HG03457 (cell line): ENCODE measurements around the gene CDKN2B-AS1.

Source experiments
- ATAC-seq: cut with Tn5 transposase; IDR thresholded peaks from one replicate; pipeline ENCODE4 v1.9.1; 2021; ENCODE audit warnings: moderate number of reproducible peaks; ENCODE audit not compliant: unreplicated experiment

CDKN2B-AS1 gene

GRCh38 chr9:22079873-22080341 lies 85.3 kb downstream of the CDKN2B-AS1 start:
- peak; percentile 65 for ATAC-seq

DNA sequence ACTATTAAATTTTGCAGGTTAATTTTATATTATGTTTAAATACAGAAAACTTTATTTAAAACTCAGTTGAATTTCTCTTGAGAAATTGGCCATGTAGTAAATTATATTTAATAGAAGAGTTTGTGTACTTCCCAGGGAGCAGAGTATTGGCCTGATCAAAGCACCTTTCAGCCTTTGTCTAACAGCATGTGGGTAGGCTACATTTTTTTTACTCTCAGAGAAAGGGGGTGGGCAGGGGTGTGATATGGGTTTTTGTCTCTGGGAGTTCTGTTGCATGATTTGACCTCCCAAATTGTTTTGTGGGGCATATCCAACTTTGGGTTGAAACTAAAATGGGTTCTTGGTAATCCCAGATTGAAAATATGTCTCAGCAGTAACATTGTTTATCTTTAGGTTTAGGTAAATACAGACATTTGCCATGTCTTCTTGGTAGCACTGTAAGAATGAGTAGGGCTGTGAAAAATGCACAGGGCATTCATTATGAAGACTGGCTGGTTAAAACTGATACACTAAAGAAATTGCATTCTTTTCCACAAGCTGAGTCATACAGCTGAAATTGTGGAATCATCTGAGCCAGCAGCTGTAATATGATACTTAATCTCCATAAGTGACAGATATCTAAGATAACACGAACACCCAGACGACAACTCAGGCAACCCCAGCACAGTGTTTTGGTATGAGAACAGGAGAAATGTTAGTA lies 89.9 kb downstream of the CDKN2B-AS1 start:
- ATAC-seq, result no peak

GRCh38 chr9:22088053-22088716 lies 93.6 kb downstream of the CDKN2B-AS1 start:
- ATAC-seq, result no peak

DNA sequence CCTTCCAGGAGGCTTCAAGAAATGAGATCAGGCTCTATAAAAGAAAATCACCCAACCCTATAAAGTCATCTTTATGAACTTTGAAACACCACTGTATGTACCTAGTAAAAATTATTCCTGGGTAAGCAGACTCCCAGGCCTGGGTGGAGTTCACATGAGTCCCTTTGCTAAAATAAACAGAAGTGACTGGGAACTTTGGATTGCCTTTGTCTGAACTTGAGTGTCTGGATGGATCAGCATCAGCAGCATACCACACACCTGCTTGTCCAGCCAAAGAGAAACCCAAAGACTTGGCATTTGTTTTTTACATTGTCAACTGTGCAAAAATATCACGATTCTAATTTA lies 94.1 kb downstream of the CDKN2B-AS1 start:
- ATAC-seq, result no peak

DNA sequence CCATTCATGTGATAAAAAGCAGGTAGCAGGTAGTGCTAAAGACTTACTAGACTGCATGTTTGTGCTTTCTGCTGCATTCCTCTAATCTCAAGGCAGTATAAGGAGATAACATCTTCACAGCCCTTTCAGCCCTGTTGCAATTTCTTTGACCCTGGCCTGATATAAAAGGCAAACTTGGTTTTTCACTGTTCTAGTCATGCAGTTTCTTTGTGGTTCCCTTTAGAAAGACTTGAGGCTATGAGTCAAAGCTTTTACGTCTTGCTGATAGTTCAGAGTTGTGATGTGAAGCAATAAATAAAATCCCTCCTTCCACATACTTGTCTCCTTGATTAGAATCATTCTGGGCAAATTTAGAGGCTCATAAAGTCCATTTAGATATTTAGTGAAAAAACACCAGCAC lies 103.1 kb downstream of the CDKN2B-AS1 start:
- ATAC-seq, result no peak

DNA sequence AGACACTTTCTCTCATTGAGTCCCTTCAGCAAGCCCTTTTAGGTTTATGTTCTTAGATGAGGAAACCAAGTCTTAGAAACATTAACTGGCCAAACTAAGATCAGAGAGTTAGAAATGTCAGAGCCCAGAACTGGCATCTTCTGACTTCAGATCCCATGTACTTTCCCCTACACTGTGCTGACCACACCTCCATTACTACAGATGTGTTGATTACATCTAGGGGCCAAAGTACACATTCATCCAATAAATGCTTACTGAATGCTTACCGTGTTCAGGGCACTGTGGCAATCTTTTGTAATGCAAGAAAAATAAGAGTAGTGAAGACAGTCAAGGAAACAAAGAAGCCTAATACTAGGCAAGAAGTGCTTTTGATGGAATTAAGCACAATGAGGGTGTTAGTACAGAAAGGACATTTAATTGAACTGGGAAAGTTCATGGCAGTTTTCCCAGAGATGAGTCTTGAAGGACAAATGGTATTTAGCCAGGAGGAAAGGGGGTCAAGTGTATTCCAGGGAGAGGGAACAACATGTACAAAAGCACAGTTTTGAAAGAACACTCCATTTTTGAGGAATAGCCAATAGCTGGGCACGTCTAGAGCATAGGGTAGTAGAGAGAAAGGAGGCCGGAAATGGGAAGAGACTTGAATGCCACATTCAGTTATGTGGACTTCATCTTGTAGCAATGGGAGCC lies 104.2 kb downstream of the CDKN2B-AS1 start:
- ATAC-seq, result no peak

DNA sequence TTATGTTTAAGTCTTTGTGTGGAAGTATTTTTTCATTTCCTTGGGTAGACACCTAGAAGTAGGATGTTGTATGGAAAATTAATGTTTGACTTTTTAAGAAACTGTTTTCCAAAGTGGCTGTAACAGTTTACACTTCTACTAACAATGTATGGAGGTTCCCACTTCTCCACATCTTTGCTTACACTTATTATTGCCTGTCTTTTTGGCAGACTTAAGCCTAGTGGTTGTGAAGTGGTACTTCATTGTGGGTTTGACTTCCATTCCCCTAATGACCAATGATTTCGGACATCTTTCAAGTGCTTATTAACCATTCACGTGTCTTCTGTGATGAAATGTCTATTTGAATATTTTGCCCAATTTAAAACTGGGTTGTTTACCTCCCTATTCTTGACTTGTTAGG lies 106.0 kb downstream of the CDKN2B-AS1 start:
- ATAC-seq, result no peak

GRCh38 chr9:22102146-22103053 lies 107.8 kb downstream of the CDKN2B-AS1 start:
- no peak for ATAC-seq

DNA sequence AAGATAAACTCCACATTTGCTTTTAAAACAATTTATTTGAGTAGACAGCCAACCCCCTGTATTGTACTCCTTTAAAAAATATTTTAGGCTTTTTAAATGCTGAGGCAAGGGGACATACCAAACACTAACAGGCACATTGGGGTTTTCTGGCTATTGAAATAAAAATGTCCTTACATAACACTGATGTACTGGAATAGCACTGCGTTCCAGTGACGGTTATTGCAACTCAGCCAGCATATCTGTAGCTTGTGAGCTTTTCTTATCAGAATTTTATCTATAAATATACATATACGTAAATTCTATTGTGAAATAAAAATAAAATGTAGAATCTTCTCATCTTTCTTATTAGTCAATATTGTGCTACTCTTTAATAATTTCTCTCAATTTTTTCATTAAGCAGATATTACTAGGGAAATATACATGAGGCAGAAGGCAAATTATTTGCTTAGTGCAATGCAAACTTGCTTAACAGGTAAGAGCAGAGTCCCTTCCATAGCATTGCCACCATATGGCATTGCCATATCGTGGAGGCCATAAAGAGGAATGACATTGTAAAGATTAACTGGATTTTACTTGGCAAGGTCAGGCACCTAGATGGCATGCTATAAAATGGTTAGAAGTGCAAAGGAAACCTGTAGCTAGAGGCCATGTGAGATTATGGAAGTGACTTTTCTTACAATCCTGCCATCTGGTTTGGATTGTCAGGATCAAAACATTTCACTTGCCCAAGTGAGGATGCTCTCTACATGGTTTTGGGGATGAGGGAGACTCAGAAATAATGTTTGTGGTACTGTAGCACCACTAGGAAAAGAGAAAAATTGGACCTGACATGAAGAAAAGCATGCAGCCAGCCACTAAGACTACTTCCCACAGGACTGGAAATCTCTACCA lies 109.3 kb downstream of the CDKN2B-AS1 start:
- ATAC-seq, result no peak

DNA sequence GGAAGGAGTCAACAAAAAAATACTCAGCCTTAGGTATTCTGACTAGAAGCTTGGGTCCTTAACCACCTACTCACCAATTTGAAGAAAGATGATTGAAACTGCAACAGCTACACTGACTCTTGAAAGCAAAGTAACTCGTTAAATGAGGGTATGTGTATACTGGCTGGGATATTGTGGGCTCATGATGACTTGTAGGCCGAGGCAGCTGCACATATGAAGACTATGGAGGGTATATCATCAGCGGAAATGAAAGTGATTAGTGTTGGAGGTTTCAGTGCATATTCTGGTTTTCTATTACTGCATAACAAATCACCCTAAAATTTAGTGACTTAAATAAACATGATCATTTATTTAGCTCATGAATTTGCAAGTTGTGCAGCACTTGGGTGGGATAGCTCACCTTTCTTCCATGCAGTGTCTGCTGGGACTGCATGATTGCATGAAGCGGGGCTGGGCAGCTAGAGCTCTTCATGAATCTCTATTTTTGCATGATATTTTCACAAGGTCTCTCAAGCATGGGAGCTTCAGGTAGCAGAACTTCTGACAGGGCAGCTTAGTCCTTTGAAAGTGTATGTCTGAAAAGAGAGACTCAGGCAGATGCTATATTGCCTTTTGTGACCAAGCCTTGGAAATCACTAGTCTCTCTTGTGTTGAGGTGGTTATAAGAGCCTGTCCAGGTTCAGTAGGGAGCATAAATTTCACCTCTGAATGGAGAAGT lies 110.6 kb downstream of the CDKN2B-AS1 start:
- ATAC-seq, result peak; percentile 94

GRCh38 chr9:22107202-22108045 lies 112.8 kb downstream of the CDKN2B-AS1 start:
- ATAC-seq, result no peak

- no peak for ATAC-seq
Measured at GRCh38 chr9:22108581-22109370, 114.2 kb downstream of the CDKN2B-AS1 start.

GRCh38 chr9:22111176-22111953 lies 116.8 kb downstream of the CDKN2B-AS1 start:
- ATAC-seq, result no peak

GRCh38 chr9:22111954-22112247 lies 117.3 kb downstream of the CDKN2B-AS1 start:
- ATAC-seq, result no peak

- no peak for ATAC-seq
Measured at GRCh38 chr9:22112870-22113821, 118.6 kb downstream of the CDKN2B-AS1 start.

DNA sequence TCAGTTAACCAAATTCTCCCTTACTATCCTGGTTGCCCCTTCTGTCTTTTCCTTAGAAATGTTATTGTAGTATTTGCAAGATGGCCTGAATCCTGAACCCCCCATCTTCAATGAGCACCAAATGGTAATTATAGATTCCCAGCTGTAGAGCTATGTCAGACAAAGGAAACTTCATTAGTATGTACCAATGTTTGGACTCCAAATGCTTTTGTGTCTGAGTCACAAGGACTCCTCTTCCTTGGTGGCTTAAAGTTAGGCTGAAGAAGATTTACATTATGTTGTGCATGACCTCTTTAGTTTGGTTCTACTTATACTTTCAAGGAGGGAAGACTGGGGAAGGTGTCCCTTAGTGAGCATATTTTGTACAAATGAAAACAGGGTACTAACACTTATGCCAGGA lies 120.4 kb downstream of the CDKN2B-AS1 start:
- ATAC-seq, result no peak
